ENCODE results near the gene CERS6. TPM values are rescaled to one million over a fixed set of nuclear protein-coding genes. Genes with fewer than 3 reads are reported as not detected.

CERS6 gene
- total and polyA plus RNA-seq, 12 donors = 5.0 to 110 (median 29.6) TPM

DNA sequence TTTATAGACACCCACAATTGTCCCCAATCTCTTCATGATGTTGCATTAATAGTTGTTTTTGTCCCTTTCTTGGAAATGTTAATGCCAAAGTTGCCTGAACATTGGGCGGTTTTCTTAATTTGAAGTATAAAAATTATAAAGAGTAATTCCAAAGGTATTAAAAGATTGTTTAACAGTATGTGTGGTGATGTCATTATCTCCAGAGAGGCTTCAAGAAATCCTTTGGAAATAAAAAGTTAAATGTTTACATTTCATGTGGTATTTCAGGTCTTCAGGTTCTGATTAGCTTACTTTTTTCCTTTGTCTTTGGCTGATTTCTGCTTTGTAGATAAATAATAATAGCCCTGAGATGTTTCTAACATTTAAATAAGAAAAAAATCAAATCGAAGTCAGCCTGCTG is 317.1 kb downstream of the CERS6 start:
- WGBS, 4 donors = 73 to 83% (median 76%) methylated on average over 2 of the region's 2 CpGs
- H3K9me3 ChIP-seq (replicated peaks in 1 of 3) = no peaks in the 10 kb centered on the region
- peaks cover 0 to 6% of the 10 kb centered on the region in 2 donors for H3K4me1 ChIP-seq (replicated peaks in 1 of 2)
- H3K36me3 ChIP-seq (replicated peaks in 1 of 2) = no peaks in the 10 kb centered on the region
- no peaks in the 10 kb centered on the region for H3K27me3 ChIP-seq
- DNase-seq = no peak
- TF ChIP-seq, protein P1, sequence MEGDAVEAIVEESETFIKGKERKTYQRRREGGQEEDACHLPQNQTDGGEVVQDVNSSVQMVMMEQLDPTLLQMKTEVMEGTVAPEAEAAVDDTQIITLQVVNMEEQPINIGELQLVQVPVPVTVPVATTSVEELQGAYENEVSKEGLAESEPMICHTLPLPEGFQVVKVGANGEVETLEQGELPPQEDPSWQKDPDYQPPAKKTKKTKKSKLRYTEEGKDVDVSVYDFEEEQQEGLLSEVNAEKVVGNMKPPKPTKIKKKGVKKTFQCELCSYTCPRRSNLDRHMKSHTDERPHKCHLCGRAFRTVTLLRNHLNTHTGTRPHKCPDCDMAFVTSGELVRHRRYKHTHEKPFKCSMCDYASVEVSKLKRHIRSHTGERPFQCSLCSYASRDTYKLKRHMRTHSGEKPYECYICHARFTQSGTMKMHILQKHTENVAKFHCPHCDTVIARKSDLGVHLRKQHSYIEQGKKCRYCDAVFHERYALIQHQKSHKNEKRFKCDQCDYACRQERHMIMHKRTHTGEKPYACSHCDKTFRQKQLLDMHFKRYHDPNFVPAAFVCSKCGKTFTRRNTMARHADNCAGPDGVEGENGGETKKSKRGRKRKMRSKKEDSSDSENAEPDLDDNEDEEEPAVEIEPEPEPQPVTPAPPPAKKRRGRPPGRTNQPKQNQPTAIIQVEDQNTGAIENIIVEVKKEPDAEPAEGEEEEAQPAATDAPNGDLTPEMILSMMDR (IDR thresholded peaks at IDR 0.05) = no peak
- no peak for TF ChIP-seq POLR2A (IDR thresholded peaks at IDR 0.05)
- no peak overlapping the region for H3K4me3 ChIP-seq
- H3K27ac ChIP-seq = peak overlapping the region in 1 of 5 donors; percentile 37
- intact Hi-C loops (cut with DNase I) = loop anchor here (5.0 to 10.0 kb wide), 3 partner anchors 72 to 149 kb away; no protein-coding TSS in a partner anchor

DNA sequence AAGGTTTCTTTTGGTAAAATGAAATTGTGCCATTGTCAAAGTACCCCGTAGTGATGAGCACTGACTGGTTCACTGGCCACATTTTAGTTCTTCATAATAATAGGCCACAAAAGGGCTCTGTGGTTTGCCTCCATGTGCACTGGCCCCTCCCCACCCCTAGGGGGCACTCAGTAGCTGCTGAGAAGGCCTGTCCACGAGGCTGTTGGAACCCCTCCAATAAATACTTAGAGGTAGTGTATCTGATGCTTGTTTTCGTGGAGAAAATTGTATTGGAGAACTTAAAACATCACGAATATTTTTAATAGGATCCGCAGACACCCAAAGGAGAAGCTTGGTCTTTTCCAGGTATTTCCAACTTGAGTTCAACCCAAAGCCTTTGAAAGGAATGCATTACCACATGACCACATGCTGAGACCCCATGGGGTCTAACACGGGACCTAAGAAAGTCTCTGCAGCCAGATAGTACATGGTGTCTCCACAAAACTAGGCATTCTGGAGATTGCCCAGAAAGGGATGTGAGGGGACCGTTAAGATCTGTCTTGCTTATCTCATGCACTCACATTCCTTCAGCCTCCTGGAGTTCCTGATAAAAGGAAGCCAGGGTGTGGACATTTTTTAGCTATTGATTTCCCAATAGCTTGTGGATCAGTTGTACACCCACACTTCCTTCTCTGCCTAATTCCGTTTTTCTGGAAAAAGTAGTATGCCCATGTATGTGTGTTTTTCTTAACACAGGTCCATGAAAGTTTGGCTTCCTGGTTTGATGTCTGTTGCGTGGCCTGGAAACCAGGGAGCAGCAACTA is 317.8 kb downstream of the CERS6 start:
- peak; percentile 76 to 88 (median 80) for DNase-seq
- intact Hi-C loops (cut with DNase I) = loop anchor here (5.0 to 10.0 kb wide), 3 partner anchors 71 to 148 kb away; no protein-coding TSS in a partner anchor
- TF ChIP-seq POLR2A (IDR thresholded peaks at IDR 0.05) = no peak
- TF ChIP-seq, protein P1 (IDR thresholded peaks at IDR 0.05) = peak; percentile 86 to 93 (median 90)
- Histone ChIP-seq H3K4me1 (replicated peaks in 1 of 2) (peaks cover 0 to 6% of the 10 kb centered on the region in 2 donors), H3K27ac (peak overlapping the region in 1 of 5 donors; percentile 37), H3K27me3 (no peaks in the 10 kb centered on the region), H3K4me3 (no peak overlapping the region), H3K9me3 (replicated peaks in 1 of 3) (no peaks in the 10 kb centered on the region), H3K36me3 (replicated peaks in 1 of 2) (no peaks in the 10 kb centered on the region)
- 45 to 53% (median 50%) methylated on average over 9 of the region's 9 CpGs for WGBS, 4 donors

DNA sequence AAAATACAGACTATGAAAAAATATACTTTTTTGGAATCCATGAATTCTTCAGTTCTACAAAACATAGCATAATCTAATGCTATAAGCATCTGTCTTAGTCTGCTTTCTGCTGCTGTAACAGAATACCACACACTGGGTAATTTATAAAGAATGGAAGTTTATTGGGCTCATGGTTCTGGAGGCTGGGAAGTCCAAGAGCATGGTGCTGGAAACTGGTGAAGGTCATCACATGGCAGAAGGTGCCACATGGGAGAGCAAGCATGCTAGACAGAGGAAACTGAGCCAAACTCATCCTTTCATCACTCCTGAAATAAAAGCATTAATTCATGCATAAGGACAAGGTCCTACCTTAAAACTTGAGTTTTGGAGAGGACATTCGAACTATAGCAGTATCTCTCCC is 319.8 kb downstream of the CERS6 start:
- Histone ChIP-seq H3K4me1 (replicated peaks in 1 of 2) (peaks cover 0 to 9% of the 10 kb centered on the region in 2 donors), H3K9me3 (replicated peaks in 1 of 3) (no peaks in the 10 kb centered on the region), H3K4me3 (no peak overlapping the region), H3K27ac (no peak overlapping the region), H3K27me3 (no peaks in the 10 kb centered on the region), H3K36me3 (replicated peaks in 1 of 2) (no peaks in the 10 kb centered on the region)
- WGBS, 4 donors = 0% methylated on average over 1 of the region's 1 CpG
- TF ChIP-seq, protein P1 (IDR thresholded peaks at IDR 0.05) = no peak
- no peak for TF ChIP-seq POLR2A (IDR thresholded peaks at IDR 0.05)
- no peak for DNase-seq
- intact Hi-C loops (cut with DNase I) = loop anchor here (10.0 kb wide), 1 partner anchor 69 kb away; no protein-coding TSS in a partner anchor

DNA sequence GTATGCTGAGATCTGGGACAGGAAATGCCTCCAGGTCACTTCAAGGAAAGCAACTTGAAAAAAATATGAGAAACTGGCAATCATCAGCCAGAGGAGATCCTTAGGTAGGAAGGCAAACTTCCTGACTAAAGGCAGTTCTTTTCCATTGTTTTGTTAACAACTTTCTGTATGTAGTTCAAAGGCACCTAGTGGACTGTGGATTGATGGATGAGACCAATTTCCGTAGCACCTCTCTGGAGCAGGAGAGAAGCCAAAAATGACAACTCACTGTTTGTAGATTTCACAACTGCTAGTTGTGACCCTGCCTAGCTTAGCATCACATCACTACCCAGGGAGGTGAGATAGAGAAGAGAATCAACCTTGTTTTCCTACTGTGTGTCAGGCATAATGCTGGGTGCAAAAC is 324.6 kb downstream of the CERS6 start:
- TF ChIP-seq, protein P1 (IDR thresholded peaks at IDR 0.05) = no peak
- no peak for TF ChIP-seq POLR2A (IDR thresholded peaks at IDR 0.05)
- intact Hi-C loops (cut with DNase I) = no loop called here
- Histone ChIP-seq H3K9me3 (replicated peaks in 1 of 3) (no peaks in the 10 kb centered on the region), H3K27me3 (no peaks in the 10 kb centered on the region), H3K4me1 (replicated peaks in 1 of 2) (peaks cover 7 to 26% of the 10 kb centered on the region in 2 donors), H3K4me3 (no peak overlapping the region), H3K36me3 (replicated peaks in 1 of 2) (no peaks in the 10 kb centered on the region), H3K27ac (peak overlapping the region in 2 of 5 donors; percentile 17 to 72)
- WGBS, 4 donors = 33 to 41% (median 38%) methylated on average over 1 of the region's 1 CpG
- peak in 5 of 7 donors; percentile 33 to 60 (median 51) for DNase-seq
